Activated CD4-positive, alpha-beta memory T cell treated with anti-CD3 and anti-CD28 coated beads for 36 hours (primary cell): ENCODE results near the gene AADACL4. TPM values are rescaled to one million over a fixed set of nuclear protein-coding genes. Genes with fewer than 3 reads are reported as not detected.

Experiments
- CTCF ChIA-PET: fragments of 350-600 bp; sonication (Branson Sonifier 250); formaldehyde crosslinking; loops from one replicate; lab custom pipeline; 2021; ENCODE audit warnings: antibody characterized with exemption, inconsistent platforms; lab: Charles Lee
- POLR2A ChIA-PET: fragments of 350-600 bp; sonication (Branson Sonifier 250); formaldehyde crosslinking; loops from one replicate; lab custom pipeline; 2021; ENCODE audit warnings: antibody characterized with exemption; lab: Charles Lee
- DNase-seq: peaks from one replicate; pipeline ENCODE4 v3.0.0-alpha.2; 2020
- H3K27ac Mint-ChIP-seq: one replicate; pipeline ENCODE4 v1.8.0; 2021; ENCODE audit warnings: mixed read lengths
- H3K27me3 Mint-ChIP-seq: one replicate; pipeline ENCODE4 v1.8.0; 2021; ENCODE audit warnings: mixed read lengths
- H3K36me3 Mint-ChIP-seq: one replicate; pipeline ENCODE4 v1.8.0; 2021; ENCODE audit warnings: mixed read lengths
- H3K4me1 Mint-ChIP-seq: one replicate; pipeline ENCODE4 v1.8.0; 2021; ENCODE audit warnings: low read depth, mixed read lengths
- H3K4me3 Mint-ChIP-seq: one replicate; pipeline ENCODE4 v1.8.0; 2021; ENCODE audit warnings: mild to moderate bottlenecking, mixed read lengths
- H3K9me3 Mint-ChIP-seq: one replicate; pipeline ENCODE4 v1.8.0; 2021; ENCODE audit warnings: mixed read lengths
- intact Hi-C: fragments of 100-400 bp; cut with micrococcal nuclease; formaldehyde crosslinking; loops from one replicate; pipeline ENCODE4 v1.15.1; 2023
- total RNA-seq, 2 experiments: library from RNA; stranded (reverse); gene quantifications; one replicate each; pipeline ENCODE4 v1.2.3, GENCODE V29; 2021

Gene AADACL4
- total RNA-seq, 2 experiments from 2014 or later, result not detected

GRCh38 chr1:12613180-12613579 is 30.7 kb upstream of the AADACL4 start:
- ChIA-PET POLR2A (interaction anchor here (0.6 to 1.0 kb wide), 2 partner anchors 9 to 110 kb away, joined by 3 read pairs; no protein-coding TSS in a partner anchor), CTCF (interaction anchor here (0.6 kb wide), 1 partner anchor 229 kb away, joined by 3 read pairs; no protein-coding TSS in a partner anchor)
- DNase-seq, result no peak
- Mint-ChIP-seq H3K9me3 (no peaks in the 10 kb centered on the region), H3K27ac (no peak overlapping the region), H3K4me1 (peaks cover 58% of the 10 kb centered on the region), H3K4me3 (no peak overlapping the region), H3K36me3 (peaks cover 20% of the 10 kb centered on the region), H3K27me3 (no peaks in the 10 kb centered on the region)
- intact Hi-C loops, result loop anchor here (10.0 kb wide), 1 partner anchor 488 kb away; no protein-coding TSS in a partner anchor

- H3K27ac Mint-ChIP-seq, result peak overlapping the region; percentile 86
- DNase-seq, result no peak
- ChIA-PET CTCF (interaction anchor here (0.9 to 2.8 kb wide), 5 partner anchors 10 to 180 kb away, joined by 3 to 25 read pairs (median 5); no protein-coding TSS in a partner anchor), POLR2A (interaction anchor here (2.6 to 4.7 kb wide), 2 partner anchors 11 to 103 kb away, joined by 9 to 26 read pairs; no protein-coding TSS in a partner anchor)
- peak overlapping the region; percentile 95 for H3K4me3 Mint-ChIP-seq
- peaks cover 59% of the 10 kb centered on the region for H3K4me1 Mint-ChIP-seq
- no peaks in the 10 kb centered on the region for H3K9me3 Mint-ChIP-seq
- H3K27me3 Mint-ChIP-seq, result no peaks in the 10 kb centered on the region
- intact Hi-C loops, result loop anchor here (5.0 to 10.0 kb wide), 2 partner anchors 317 to 490 kb away; no protein-coding TSS in a partner anchor
- peaks cover 18% of the 10 kb centered on the region for H3K36me3 Mint-ChIP-seq
Measured at GRCh38 chr1:12614402-12615158, 29.3 kb upstream of the AADACL4 start.

GRCh38 chr1:12615159-12615864 is 28.6 kb upstream of the AADACL4 start:
- peaks cover 18% of the 10 kb centered on the region for H3K36me3 Mint-ChIP-seq
- H3K9me3 Mint-ChIP-seq, result no peaks in the 10 kb centered on the region
- no peak for DNase-seq
- no peaks in the 10 kb centered on the region for H3K27me3 Mint-ChIP-seq
- peak overlapping the region; percentile 95 for H3K4me3 Mint-ChIP-seq
- ChIA-PET POLR2A (interaction anchor here (1.6 to 4.7 kb wide), 4 partner anchors 11 to 167 kb away, joined by 5 to 26 read pairs (median 8); no protein-coding TSS in a partner anchor), CTCF (interaction anchor here (0.6 to 2.8 kb wide), 7 partner anchors 11 to 245 kb away, joined by 3 to 25 read pairs (median 5); no protein-coding TSS in a partner anchor)
- peaks cover 62% of the 10 kb centered on the region for H3K4me1 Mint-ChIP-seq
- intact Hi-C loops, result loop anchor here (5.0 to 10.0 kb wide), 2 partner anchors 318 to 491 kb away; no protein-coding TSS in a partner anchor
- H3K27ac Mint-ChIP-seq, result peak overlapping the region; percentile 86

GRCh38 chr1:12615865-12616708 is 27.8 kb upstream of the AADACL4 start:
- ChIA-PET CTCF (interaction anchor here (0.6 to 3.1 kb wide), 10 partner anchors 12 to 496 kb away, joined by 3 to 25 read pairs (median 4); no protein-coding TSS in a partner anchor), POLR2A (interaction anchor here (0.6 to 4.7 kb wide), 11 partner anchors 8 to 528 kb away, joined by 3 to 26 read pairs (median 4); no protein-coding TSS in a partner anchor)
- Mint-ChIP-seq H3K27me3 (no peaks in the 10 kb centered on the region), H3K36me3 (peaks cover 14% of the 10 kb centered on the region), H3K27ac (peak overlapping the region; percentile 86), H3K4me1 (peaks cover 61% of the 10 kb centered on the region), H3K4me3 (peak overlapping the region; percentile 95), H3K9me3 (no peaks in the 10 kb centered on the region)
- DNase-seq, result no peak
- intact Hi-C loops, result loop anchor here (5.0 to 10.0 kb wide), 2 partner anchors 319 to 491 kb away; no protein-coding TSS in a partner anchor

- H3K9me3 Mint-ChIP-seq, result no peaks in the 10 kb centered on the region
- intact Hi-C loops, result loop anchor here (5.0 to 10.0 kb wide), 2 partner anchors 320 to 492 kb away; no protein-coding TSS in a partner anchor
- DNase-seq, result peak; percentile 60
- peaks cover 14% of the 10 kb centered on the region for H3K36me3 Mint-ChIP-seq
- no peaks in the 10 kb centered on the region for H3K27me3 Mint-ChIP-seq
- peak overlapping the region; percentile 92 for H3K27ac Mint-ChIP-seq
- H3K4me1 Mint-ChIP-seq, result peaks cover 61% of the 10 kb centered on the region
- CTCF ChIA-PET, result interaction anchor here (0.9 to 4.5 kb wide), 9 partner anchors 13 to 497 kb away, joined by 3 to 25 read pairs (median 5); no protein-coding TSS in a partner anchor
- POLR2A ChIA-PET, result interaction anchor here (0.6 to 4.7 kb wide), 13 partner anchors 9 to 528 kb away, joined by 3 to 26 read pairs (median 4); no protein-coding TSS in a partner anchor
- H3K4me3 Mint-ChIP-seq, result peak overlapping the region; percentile 95
Measured at GRCh38 chr1:12616709-12617373, 27.0 kb upstream of the AADACL4 start.

- CTCF ChIA-PET, result interaction anchor here (0.6 to 4.5 kb wide), 10 partner anchors 13 to 498 kb away, joined by 3 to 33 read pairs (median 6); no protein-coding TSS in a partner anchor
Measured at GRCh38 chr1:12617511-12617900, 26.4 kb upstream of the AADACL4 start.

GRCh38 chr1:12617901-12618660 is 25.8 kb upstream of the AADACL4 start, which contains the start of gene DHRS3:
Gene DHRS3 (minus strand): TSS chr1:12618210. CDS start chr1:12617348, 862 bp downstream.
- ChIA-PET CTCF (interaction anchor here (0.6 to 4.5 kb wide), 22 partner anchors 10 to 935 kb away, joined by 3 to 38 read pairs (median 6); no protein-coding TSS in a partner anchor), POLR2A (interaction anchor here (0.6 to 4.7 kb wide), 13 partner anchors 14 to 708 kb away, joined by 3 to 26 read pairs (median 4); no protein-coding TSS in a partner anchor)
- DNase-seq, result peak; percentile 80
- H3K27me3 Mint-ChIP-seq, result no peaks in the 10 kb centered on the region
- peaks cover 51% of the 10 kb centered on the region for H3K4me1 Mint-ChIP-seq
- intact Hi-C loops, result loop anchor here (1.0 to 10.0 kb wide), 6 partner anchors 108 to 493 kb away; no protein-coding TSS in a partner anchor
- no peaks in the 10 kb centered on the region for H3K9me3 Mint-ChIP-seq
- peak within 1 kb of the TSS; percentile 95 for H3K4me3 Mint-ChIP-seq
- H3K36me3 Mint-ChIP-seq, result peaks cover 12% of the 10 kb centered on the region
- H3K27ac Mint-ChIP-seq, result peak within 1 kb of the TSS; percentile 92

More at GRCh38 chr1:12617511-12617900, 26.4 kb upstream of the AADACL4 start:
- DNase-seq, result peak; percentile 56
- POLR2A ChIA-PET, result interaction anchor here (0.6 to 4.7 kb wide), 11 partner anchors 10 to 708 kb away, joined by 3 to 26 read pairs (median 4); no protein-coding TSS in a partner anchor
- Mint-ChIP-seq H3K27ac (peak overlapping the region; percentile 92), H3K9me3 (no peaks in the 10 kb centered on the region), H3K4me3 (peak overlapping the region; percentile 95), H3K36me3 (peaks cover 14% of the 10 kb centered on the region), H3K4me1 (peaks cover 56% of the 10 kb centered on the region), H3K27me3 (no peaks in the 10 kb centered on the region)
- intact Hi-C loops, result loop anchor here (5.0 to 10.0 kb wide), 2 partner anchors 320 to 493 kb away; no protein-coding TSS in a partner anchor

GRCh38 chr1:12618661-12618964 is 25.3 kb upstream of the AADACL4 start:
- peaks cover 12% of the 10 kb centered on the region for H3K36me3 Mint-ChIP-seq
- H3K9me3 Mint-ChIP-seq, result no peaks in the 10 kb centered on the region
- peaks cover 48% of the 10 kb centered on the region for H3K4me1 Mint-ChIP-seq
- peak overlapping the region; percentile 95 for H3K4me3 Mint-ChIP-seq
- POLR2A ChIA-PET, result interaction anchor here (1.1 to 4.7 kb wide), 6 partner anchors 15 to 322 kb away, joined by 3 to 26 read pairs (median 12); no protein-coding TSS in a partner anchor
- intact Hi-C loops, result loop anchor here (1.0 to 10.0 kb wide), 6 partner anchors 108 to 494 kb away; no protein-coding TSS in a partner anchor
- H3K27ac Mint-ChIP-seq, result peak overlapping the region; percentile 92
- DNase-seq, result no peak
- no peaks in the 10 kb centered on the region for H3K27me3 Mint-ChIP-seq
- CTCF ChIA-PET, result interaction anchor here (0.6 to 4.5 kb wide), 18 partner anchors 11 to 936 kb away, joined by 3 to 38 read pairs (median 9); no protein-coding TSS in a partner anchor
